Keratinocyte (primary cell): ENCODE measurements around the gene TOR3A. TPM values are rescaled to one million over a fixed set of nuclear protein-coding genes. Genes with fewer than 3 reads are reported as not detected.

ENCODE experiments used
- DNase-seq: peaks from one replicate; pipeline ENCODE4 v3.0.0-alpha.2; 2011; ENCODE audit warnings: low read depth, missing footprints, low spot score
- FAIRE-seq: peaks from 2 replicates; lab custom pipeline; 2011; peaks lifted over from hg19 to GRCh38; lab: Jason Lieb, UNC
- H2AFZ ChIP-seq: 2 replicates; pipeline ENCODE4 v1.6.0; 2012; ENCODE audit warnings: low read length, control low read depth, inconsistent platforms; ENCODE audit not compliant: control insufficient read depth
- H3K27ac ChIP-seq: 2 replicates; pipeline ENCODE4 v1.5.1; 2011; ENCODE audit warnings: low read length; ENCODE audit not compliant: control insufficient read depth, insufficient read depth
- H3K27me3 ChIP-seq: 3 replicates; pipeline ENCODE4 v1.6.0; 2011; ENCODE audit warnings: low read length; ENCODE audit not compliant: control insufficient read depth, insufficient read depth; ENCODE audit errors: extremely low read depth
- H3K36me3 ChIP-seq, 2 experiments: 2 replicates in 1 of 2; 3 replicates in 1 of 2; pipeline ENCODE4 v1.5.1; 2011; ENCODE audit warnings: low read length in 2 of 2, mild to moderate bottlenecking in 1 of 2; ENCODE audit not compliant: control insufficient read depth in 2 of 2, insufficient read depth in 2 of 2; ENCODE audit errors: extremely low read depth in 1 of 2
- H3K4me1 ChIP-seq: 3 replicates; pipeline ENCODE4 v1.5.1; 2011; ENCODE audit warnings: low read length; ENCODE audit not compliant: control insufficient read depth, insufficient read depth; ENCODE audit errors: extremely low read depth
- H3K4me2 ChIP-seq: 3 replicates; pipeline ENCODE4 v1.6.0; 2011; ENCODE audit warnings: low read depth, low read length; ENCODE audit not compliant: control insufficient read depth, insufficient read depth; ENCODE audit errors: extremely low read depth
- H3K4me3 ChIP-seq, 3 experiments: fragments of 200-600 bp in 1 of 3; sonication (generic) in 1 of 3; 2 replicates in 2 of 3; 3 replicates in 1 of 3; pipeline ENCODE4 v1.5.1; 2011 to 2016; ENCODE audit warnings: low read length in 3 of 3, mild to moderate bottlenecking in 3 of 3, control low read depth in 2 of 3, inconsistent platforms in 1 of 3, low read depth in 1 of 3, mixed read lengths in 1 of 3, mixed run types in 1 of 3, moderate library complexity in 1 of 3; ENCODE audit not compliant: control insufficient read depth in 2 of 3, insufficient read depth in 2 of 3; ENCODE audit errors: extremely low read depth in 1 of 3
- H3K79me2 ChIP-seq: 2 replicates; pipeline ENCODE4 v1.6.0; 2012; ENCODE audit warnings: low read length; ENCODE audit not compliant: control insufficient read depth, insufficient read depth
- H3K9ac ChIP-seq: 3 replicates; pipeline ENCODE4 v1.6.0; 2011; ENCODE audit warnings: low read length; ENCODE audit not compliant: control insufficient read depth, insufficient read depth; ENCODE audit errors: extremely low read depth
- H3K9me1 ChIP-seq: 3 replicates; pipeline ENCODE4 v1.6.0; 2011; ENCODE audit warnings: low read length; ENCODE audit not compliant: control insufficient read depth, insufficient read depth; ENCODE audit errors: extremely low read depth
- H3K9me3 ChIP-seq: 2 replicates; pipeline ENCODE4 v1.5.1; 2012; ENCODE audit warnings: low read depth, low read length; ENCODE audit not compliant: control insufficient read depth
- H4K20me1 ChIP-seq: 3 replicates; pipeline ENCODE4 v1.6.0; 2011; ENCODE audit warnings: low read length; ENCODE audit not compliant: control insufficient read depth, insufficient read depth; ENCODE audit errors: extremely low read depth
- CTCF ChIP-seq, 3 experiments: IDR thresholded peaks in 1 of 3; conservative IDR thresholded peaks in 1 of 3; optimal IDR thresholded peaks in 1 of 3; 2 replicates in 2 of 3; 3 replicates in 1 of 3; pipeline versions ENCODE3 to v1.5.1; 2011; ENCODE audit warnings: low read length in 3 of 3, mild to moderate bottlenecking in 3 of 3, moderate library complexity in 2 of 3, control low read depth in 1 of 3, inconsistent platforms in 1 of 3; ENCODE audit not compliant: insufficient read depth in 2 of 3; ENCODE audit errors: extremely low read depth in 1 of 3
- EZH2 ChIP-seq: IDR thresholded peaks from one replicate; pipeline ENCODE4 v1.6.1; 2012; ENCODE audit warnings: inconsistent platforms, mild to moderate bottlenecking, low read length, moderate library complexity
- dilution Hi-C: fragments of 300-500 bp; cut with MboI; formaldehyde crosslinking; loops from one replicate; pipeline ENCODE4 v1.7.0; 2020; ENCODE audit warnings: low sequenced_read_pairs; ENCODE audit not compliant: extremely low pct_ligation_motif_present
- polyA plus RNA-seq, 5 experiments: library from polyadenylated mRNA; depleted of rRNA in 3 of 5; stranded (reverse) in 3 of 5; stranded (forward) in 1 of 5; unstranded in 1 of 5; fragments of >200 nt; gene quantifications; 1 replicate in 1 of 5; 2 replicates in 3 of 5; 3 replicates in 1 of 5; pipeline versions ENCODE4 v1.2.1 to v1.2.3, GENCODE V29; 2011 to 2012; ENCODE audit warnings: missing spikeins in 2 of 5, low read depth in 1 of 5, low replicate concordance in 1 of 5

The TOR3A gene
- polyA plus RNA-seq, 1 donor (not counting 4 experiments of a cell fraction or from before 2014, with no cell fraction given), result 16.8 TPM

DNA sequence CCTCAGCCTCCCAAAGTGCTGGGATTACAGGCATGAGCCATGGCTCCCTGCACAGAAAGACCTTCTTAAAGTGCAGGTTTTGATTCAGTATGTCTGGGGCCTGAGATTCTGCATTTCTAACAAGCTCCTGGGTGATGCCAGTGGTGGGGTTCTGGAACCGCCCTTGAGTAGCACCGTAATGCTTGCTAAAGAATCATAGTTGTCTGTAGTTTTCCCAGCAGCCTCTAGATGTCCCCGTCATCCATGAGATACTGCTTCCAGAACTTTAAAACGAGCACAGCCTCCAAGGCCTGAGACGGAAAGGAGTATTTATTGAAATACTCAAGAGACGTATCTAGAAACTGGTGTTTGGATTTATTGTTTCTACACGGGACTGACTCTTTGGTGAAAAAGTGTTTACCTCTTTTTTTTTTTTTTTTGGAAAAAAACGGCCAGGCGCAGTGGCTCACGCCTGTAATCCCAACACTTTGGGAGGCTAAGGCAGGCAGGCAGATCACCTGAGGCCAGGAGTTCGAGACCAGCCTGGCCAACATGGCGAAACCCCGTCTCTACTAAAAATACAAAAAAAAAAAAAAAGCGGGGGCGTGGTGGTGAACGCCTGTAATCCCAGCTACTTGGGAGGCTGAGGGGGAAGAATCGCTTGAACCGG is 2.6 kb upstream of the TOR3A start:
- no peak overlapping the region for H2AFZ ChIP-seq
- no peak overlapping the region for H3K9ac ChIP-seq
- H4K20me1 ChIP-seq, result no peaks in the 10 kb centered on the region
- no peak overlapping the region for H3K4me2 ChIP-seq
- peaks cover 17% of the 10 kb centered on the region for H3K4me1 ChIP-seq
- H3K27ac ChIP-seq, result no peak overlapping the region
- H3K9me3 ChIP-seq, result no peaks in the 10 kb centered on the region
- no peaks in the 10 kb centered on the region for H3K36me3 ChIP-seq
- H3K79me2 ChIP-seq, result peaks cover 18% of the 10 kb centered on the region
- dilution Hi-C loops, result no loop called here
- no peak overlapping the region for H3K4me3 ChIP-seq
- H3K27me3 ChIP-seq, result no peaks in the 10 kb centered on the region
- DNase-seq, result no peak
- TF ChIP-seq CTCF (optimal IDR thresholded peaks at IDR 0.05 in 1 of 3, IDR thresholded peaks at IDR 0.05 in 1 of 3, conservative IDR thresholded peaks at IDR 0.05 in 1 of 3; ENCODE audit: extremely low read depth in 1 of 3, insufficient read depth in 2 of 3, low read length in 3 of 3), result peak; percentile 51 to 60 (median 54)
- no peak for TF ChIP-seq EZH2
- H3K9me1 ChIP-seq, result no peaks in the 10 kb centered on the region
- FAIRE-seq, result peak; percentile 17

DNA sequence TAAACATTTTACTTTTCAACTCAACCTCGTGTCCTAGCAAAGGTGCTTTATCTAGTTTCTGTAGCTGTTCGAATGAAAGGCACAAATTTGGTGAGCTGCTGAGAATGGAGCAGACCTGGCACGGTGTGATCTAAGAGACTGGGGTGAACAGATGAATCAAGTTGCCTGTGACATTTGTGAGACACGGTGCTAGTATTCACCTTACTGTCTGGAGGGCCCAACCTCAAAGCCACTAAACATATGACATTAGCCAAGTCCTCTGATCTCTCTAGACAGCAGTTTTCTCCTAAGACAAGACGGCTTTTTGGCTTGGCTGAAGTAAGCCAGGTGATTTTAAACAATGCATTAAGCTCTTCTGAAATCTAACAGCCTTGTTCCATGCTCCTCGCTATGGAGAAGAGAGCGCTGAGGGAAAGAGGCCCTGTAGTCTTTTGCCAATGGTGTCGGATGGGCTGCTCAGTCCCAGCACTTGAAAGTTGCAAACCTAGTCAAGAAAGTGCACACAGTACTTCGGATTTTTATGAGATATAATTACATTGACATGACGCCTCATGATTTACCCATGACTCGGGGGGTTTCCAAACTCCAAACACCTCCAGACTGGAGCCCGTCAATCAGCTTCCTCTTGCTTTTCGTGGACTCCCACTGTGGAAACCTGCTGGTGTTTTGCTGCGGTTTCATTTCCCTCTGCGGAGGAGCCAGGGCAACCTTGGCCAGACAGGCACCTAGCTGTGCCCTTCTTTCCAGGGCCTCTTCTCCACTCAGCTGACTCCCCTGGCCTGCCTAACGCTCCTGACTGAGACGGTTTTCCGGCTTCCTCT is 794 bp upstream of the TOR3A start:
- Histone ChIP-seq H3K9ac (peak overlapping the region; percentile 87), H4K20me1 (no peaks in the 10 kb centered on the region), H2AFZ (peak overlapping the region; percentile 72), H3K36me3 (peaks cover 0 to 6% of the 10 kb centered on the region in 2 experiments), H3K4me3 (peak overlapping the region; percentile 84 to 94 (median 91)), H3K4me1 (peaks cover 17% of the 10 kb centered on the region), H3K27ac (peak overlapping the region; percentile 81), H3K4me2 (peak overlapping the region; percentile 97), H3K27me3 (no peaks in the 10 kb centered on the region), H3K9me3 (no peaks in the 10 kb centered on the region), H3K79me2 (peaks cover 19% of the 10 kb centered on the region), H3K9me1 (no peaks in the 10 kb centered on the region)
- dilution Hi-C loops, result no loop called here
- DNase-seq (no peak), FAIRE-seq (no peak)
- TF ChIP-seq CTCF (optimal IDR thresholded peaks at IDR 0.05 in 1 of 3, IDR thresholded peaks at IDR 0.05 in 1 of 3, conservative IDR thresholded peaks at IDR 0.05 in 1 of 3; ENCODE audit: extremely low read depth in 1 of 3, insufficient read depth in 2 of 3, low read length in 3 of 3), result no peak
- TF ChIP-seq EZH2, result no peak
